HG03135 (cell line): ENCODE measurements around the gene ADD3.

Source experiments
- ATAC-seq: cut with Tn5 transposase; IDR thresholded peaks from one replicate; pipeline ENCODE4 v1.9.1; 2021; ENCODE audit warnings: mild to moderate bottlenecking, moderate library complexity; ENCODE audit not compliant: unreplicated experiment

ADD3 gene

GRCh38 chr10:110170142-110170971 lies 162.6 kb downstream of the ADD3 start:
- no peak for ATAC-seq

- ATAC-seq: no peak
Observed at GRCh38 chr10:110171032-110171431, 163.2 kb downstream of the ADD3 start.

- ATAC-seq: no peak
Observed at GRCh38 chr10:110172155-110172554, 164.4 kb downstream of the ADD3 start.

GRCh38 chr10:110174201-110174600 lies 166.4 kb downstream of the ADD3 start:
- ATAC-seq: no peak

GRCh38 chr10:110174816-110175215 lies 167.0 kb downstream of the ADD3 start:
- no peak for ATAC-seq

- ATAC-seq: no peak
Observed at GRCh38 chr10:110175406-110175805, 167.6 kb downstream of the ADD3 start.

- ATAC-seq: no peak
Observed at GRCh38 chr10:110176141-110177030, 168.6 kb downstream of the ADD3 start.

- no peak for ATAC-seq
Observed at GRCh38 chr10:110179220-110179619, 171.4 kb downstream of the ADD3 start.

GRCh38 chr10:110181451-110181850 lies 173.7 kb downstream of the ADD3 start:
- no peak for ATAC-seq

- no peak for ATAC-seq
Observed at GRCh38 chr10:110181911-110182310, 174.1 kb downstream of the ADD3 start.

- ATAC-seq: no peak
Observed at GRCh38 chr10:110184398-110184797, 176.6 kb downstream of the ADD3 start.
